Endodermal cell (in vitro differentiated cells): ENCODE data around the gene ATE1. TPM values are rescaled to one million over a fixed set of nuclear protein-coding genes. Genes with fewer than 3 reads are reported as not detected.

ENCODE experiments used
- DNase-seq: peaks from one replicate; pipeline ENCODE4 v3.0.0-alpha.2; 2017
- H3K27ac ChIP-seq: 2 replicates; pipeline ENCODE4 v1.5.1; 2013; ENCODE audit warnings: mild to moderate bottlenecking, low read depth, low read length, moderate library complexity
- H3K27me3 ChIP-seq: 2 replicates; pipeline ENCODE4 v1.6.1; 2013; ENCODE audit warnings: mild to moderate bottlenecking, low read length, moderate library complexity; ENCODE audit not compliant: insufficient read depth, control insufficient read depth, poor library complexity, severe bottlenecking
- H3K36me3 ChIP-seq: 2 replicates; pipeline ENCODE4 v1.7.0; 2013; ENCODE audit warnings: mild to moderate bottlenecking, low read length, moderate library complexity; ENCODE audit not compliant: control insufficient read depth, insufficient read depth
- H3K4me1 ChIP-seq: one replicate; pipeline ENCODE4 v1.7.0; 2013; ENCODE audit warnings: low read length; ENCODE audit not compliant: control insufficient read depth, insufficient read depth
- H3K4me3 ChIP-seq: 2 replicates; pipeline ENCODE4 v1.5.1; 2013; ENCODE audit warnings: mild to moderate bottlenecking, low read length, moderate library complexity
- H3K9ac ChIP-seq: 2 replicates; pipeline ENCODE4 v1.6.1; 2013; ENCODE audit warnings: mild to moderate bottlenecking, low read length, moderate library complexity; ENCODE audit not compliant: poor library complexity, severe bottlenecking; ENCODE audit errors: extremely low read depth
- H3K9me3 ChIP-seq: 2 replicates; pipeline ENCODE4 v1.6.1; 2013; ENCODE audit warnings: mild to moderate bottlenecking, low read length, moderate library complexity; ENCODE audit not compliant: control insufficient read depth
- H3K27ac Mint-ChIP-seq: 2 replicates; pipeline ENCODE4 v1.8.0; 2020; ENCODE audit warnings: mixed read lengths
- H3K27me3 Mint-ChIP-seq: 2 replicates; pipeline ENCODE4 v1.8.0; 2021; ENCODE audit warnings: mild to moderate bottlenecking, mixed read lengths; ENCODE audit not compliant: insufficient read depth
- H3K36me3 Mint-ChIP-seq: 2 replicates; pipeline ENCODE4 v1.8.0; 2020; ENCODE audit warnings: low read depth, mixed read lengths
- H3K4me1 Mint-ChIP-seq: 2 replicates; pipeline ENCODE4 v1.8.0; 2020; ENCODE audit warnings: mixed read lengths
- H3K4me3 Mint-ChIP-seq: 2 replicates; pipeline ENCODE4 v1.8.0; 2020; ENCODE audit warnings: mild to moderate bottlenecking, moderate library complexity, mixed read lengths
- H3K9me3 Mint-ChIP-seq: 2 replicates; pipeline ENCODE4 v1.8.0; 2020; ENCODE audit warnings: mild to moderate bottlenecking, mixed read lengths
- CTCF ChIP-seq: fragments of 200-600 bp; sonication (generic); conservative IDR thresholded peaks from 2 replicates; pipeline ENCODE4 v1.5.0; 2021; ENCODE audit warnings: antibody characterized with exemption, mild to moderate bottlenecking
- WGBS, 2 experiments: methylation state at CpG; one replicate each; pipeline versions ENCODE4 v1.1.5 to v1.1.7; 2013; ENCODE audit warnings: missing lambda C conversion rate in 2 of 2, mixed read lengths in 1 of 2; ENCODE audit not compliant: insufficient coverage in 1 of 2, insufficient read length in 1 of 2; 5-methylcytosine and 5-hydroxymethylcytosine counted together
- total RNA-seq, 2 donors: library from RNA; stranded (reverse); fragmentation: NEBNext Ultra II Directional in 1 of 2; extraction: Animal tissue kit (Norgen Biotek cat#: 25700) in 1 of 2; gene quantifications; 2 replicates in 1 of 2; 3 replicates in 1 of 2; pipeline ENCODE4 v1.2.1, GENCODE V29; 2021

ATE1 gene
- total RNA-seq, 2 donors from 2014 or later = 31.2 to 32.2 TPM

- Histone ChIP-seq H3K27me3 (no peaks in the 10 kb centered on the region), H3K27ac (no peak overlapping the region), H3K4me3 (no peak overlapping the region), H3K36me3 (no peaks in the 10 kb centered on the region), H3K9me3 (no peaks in the 10 kb centered on the region), H3K9ac (no peak overlapping the region), H3K4me1 (no peaks in the 10 kb centered on the region)
- no peak for DNase-seq
- Mint-ChIP-seq H3K36me3 (peaks cover 6% of the 10 kb centered on the region), H3K27me3 (no peaks in the 10 kb centered on the region), H3K27ac (no peak overlapping the region), H3K4me3 (no peak overlapping the region), H3K4me1 (no peaks in the 10 kb centered on the region), H3K9me3 (no peaks in the 10 kb centered on the region)
- TF ChIP-seq CTCF = no peak
- 97 to 100% methylated on average over 2 to 3 of the region's 4 CpGs for whole genome bisulfite sequencing, 2 experiments
Observed at GRCh38 chr10:121804460-121804859, 123.4 kb downstream of the ATE1 start.

- peaks cover 10% of the 10 kb centered on the region for H3K36me3 Mint-ChIP-seq
- H3K9me3 Mint-ChIP-seq = no peaks in the 10 kb centered on the region
- no peak overlapping the region for H3K4me3 ChIP-seq
- no peaks in the 10 kb centered on the region for H3K27me3 Mint-ChIP-seq
- no peak for DNase-seq
- no peaks in the 10 kb centered on the region for H3K4me1 ChIP-seq
- TF ChIP-seq CTCF = no peak
- no peaks in the 10 kb centered on the region for H3K9me3 ChIP-seq
- H3K27ac Mint-ChIP-seq = no peak overlapping the region
- no peak overlapping the region for H3K27ac ChIP-seq
- no peaks in the 10 kb centered on the region for H3K4me1 Mint-ChIP-seq
- H3K4me3 Mint-ChIP-seq = no peak overlapping the region
- no peaks in the 10 kb centered on the region for H3K36me3 ChIP-seq
- WGBS, 2 experiments = 90 to 100% methylated on average over 1 to 2 of the region's 2 CpGs
- no peak overlapping the region for H3K9ac ChIP-seq
- H3K27me3 ChIP-seq = no peaks in the 10 kb centered on the region
Observed at GRCh38 chr10:121803611-121804010, 124.2 kb downstream of the ATE1 start.

GRCh38 chr10:121800831-121801230 is 127.0 kb downstream of the ATE1 start:
- Mint-ChIP-seq H3K4me1 (peaks cover 10% of the 10 kb centered on the region), H3K9me3 (no peaks in the 10 kb centered on the region), H3K4me3 (no peak overlapping the region), H3K27me3 (no peaks in the 10 kb centered on the region), H3K36me3 (peaks cover 8% of the 10 kb centered on the region), H3K27ac (no peak overlapping the region)
- Histone ChIP-seq H3K4me1 (peaks cover 2% of the 10 kb centered on the region), H3K36me3 (no peaks in the 10 kb centered on the region), H3K27me3 (no peaks in the 10 kb centered on the region), H3K27ac (peak overlapping the region; percentile 30), H3K9me3 (no peaks in the 10 kb centered on the region), H3K4me3 (no peak overlapping the region), H3K9ac (no peak overlapping the region)
- DNase-seq = no peak
- 88 to 89% methylated on average over 2 of the region's 2 CpGs for WGBS, 2 experiments
- no peak for TF ChIP-seq CTCF
